ENCODE data around the gene SFMBT1. TPM values are rescaled to one million over a fixed set of nuclear protein-coding genes. Genes with fewer than 3 reads are reported as not detected.

The SFMBT1 gene
- total RNA-seq, 1 donor, result 11.6 TPM

DNA sequence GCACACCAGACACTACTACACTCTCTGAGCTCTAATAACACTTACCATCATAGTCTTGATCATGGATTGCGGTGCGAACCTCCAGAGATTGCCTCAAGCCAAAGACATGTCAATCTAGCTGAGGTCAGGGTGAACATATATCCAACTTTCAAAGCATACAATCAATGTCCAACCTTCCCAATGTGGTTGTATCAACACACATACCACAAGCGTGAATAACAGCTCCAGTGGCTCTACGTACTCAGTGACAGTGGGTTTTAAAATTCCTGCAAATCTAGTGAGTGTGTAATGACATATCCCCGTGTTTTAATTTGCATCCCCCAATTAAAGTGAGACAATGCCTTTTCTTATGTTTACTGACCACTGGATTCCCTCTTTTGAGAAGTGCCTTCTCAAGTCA lies 29.6 kb downstream of the SFMBT1 start:
- TF ChIP-seq, protein P1, sequence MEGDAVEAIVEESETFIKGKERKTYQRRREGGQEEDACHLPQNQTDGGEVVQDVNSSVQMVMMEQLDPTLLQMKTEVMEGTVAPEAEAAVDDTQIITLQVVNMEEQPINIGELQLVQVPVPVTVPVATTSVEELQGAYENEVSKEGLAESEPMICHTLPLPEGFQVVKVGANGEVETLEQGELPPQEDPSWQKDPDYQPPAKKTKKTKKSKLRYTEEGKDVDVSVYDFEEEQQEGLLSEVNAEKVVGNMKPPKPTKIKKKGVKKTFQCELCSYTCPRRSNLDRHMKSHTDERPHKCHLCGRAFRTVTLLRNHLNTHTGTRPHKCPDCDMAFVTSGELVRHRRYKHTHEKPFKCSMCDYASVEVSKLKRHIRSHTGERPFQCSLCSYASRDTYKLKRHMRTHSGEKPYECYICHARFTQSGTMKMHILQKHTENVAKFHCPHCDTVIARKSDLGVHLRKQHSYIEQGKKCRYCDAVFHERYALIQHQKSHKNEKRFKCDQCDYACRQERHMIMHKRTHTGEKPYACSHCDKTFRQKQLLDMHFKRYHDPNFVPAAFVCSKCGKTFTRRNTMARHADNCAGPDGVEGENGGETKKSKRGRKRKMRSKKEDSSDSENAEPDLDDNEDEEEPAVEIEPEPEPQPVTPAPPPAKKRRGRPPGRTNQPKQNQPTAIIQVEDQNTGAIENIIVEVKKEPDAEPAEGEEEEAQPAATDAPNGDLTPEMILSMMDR (IDR thresholded peaks at IDR 0.05; ENCODE audit: extremely low read depth, low read depth, low read length), result no peak
- Histone ChIP-seq H2AFZ (ENCODE audit: low read length) (peak overlapping the region; percentile 32), H3K36me3 (ENCODE audit: insufficient read depth, low read length) (no peaks in the 10 kb centered on the region), H3K27ac (ENCODE audit: low read depth, low read length) (no peak overlapping the region), H3K9me3 (ENCODE audit: low read depth, low read length) (no peaks in the 10 kb centered on the region), H3K4me1 (ENCODE audit: insufficient read depth, low read length) (peaks cover 7% of the 10 kb centered on the region), H3K4me2 (ENCODE audit: insufficient read depth, low read length) (peak overlapping the region; percentile 32), H3K4me3 (ENCODE audit: insufficient read depth, low read length) (no peak overlapping the region), H3K79me2 (ENCODE audit: insufficient read depth, low read length) (no peaks in the 10 kb centered on the region), H4K20me1 (ENCODE audit: insufficient read depth, low read length) (no peaks in the 10 kb centered on the region), H3K27me3 (ENCODE audit: insufficient read depth, low read length) (no peaks in the 10 kb centered on the region)
- DNase-seq (ENCODE audit: insufficient read length, low spot score, missing footprints), result no peak

DNA sequence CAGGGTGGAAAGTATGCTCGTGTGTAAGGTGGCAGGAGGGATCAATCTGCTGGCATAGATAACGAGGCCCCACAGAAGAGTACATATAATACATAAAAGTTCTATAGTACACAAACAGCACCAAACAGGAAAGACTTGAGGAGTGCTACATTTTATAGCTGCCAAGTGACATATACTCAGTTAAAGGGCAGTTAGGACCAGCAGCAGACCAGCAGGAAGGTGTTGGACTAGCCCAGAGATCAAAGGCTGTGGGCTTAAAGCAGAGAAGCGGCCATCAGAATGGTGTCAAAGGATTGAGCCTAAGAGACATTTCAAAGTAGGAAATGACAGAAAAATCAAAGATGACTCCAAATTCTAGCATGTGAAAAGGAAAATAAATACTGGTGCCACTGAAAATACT lies 34.5 kb downstream of the SFMBT1 start:
- no peaks in the 10 kb centered on the region for H3K36me3 ChIP-seq (ENCODE audit: insufficient read depth, low read length)
- no peak overlapping the region for H2AFZ ChIP-seq (ENCODE audit: low read length)
- no peak overlapping the region for H3K4me2 ChIP-seq (ENCODE audit: insufficient read depth, low read length)
- peaks cover 4% of the 10 kb centered on the region for H3K4me1 ChIP-seq (ENCODE audit: insufficient read depth, low read length)
- DNase-seq (ENCODE audit: insufficient read length, low spot score, missing footprints), result no peak
- TF ChIP-seq, protein P1 (IDR thresholded peaks at IDR 0.05; ENCODE audit: extremely low read depth, low read depth, low read length), result no peak
- no peak overlapping the region for H3K27ac ChIP-seq (ENCODE audit: low read depth, low read length)
- no peaks in the 10 kb centered on the region for H4K20me1 ChIP-seq (ENCODE audit: insufficient read depth, low read length)
- no peaks in the 10 kb centered on the region for H3K9me3 ChIP-seq (ENCODE audit: low read depth, low read length)
- no peaks in the 10 kb centered on the region for H3K79me2 ChIP-seq (ENCODE audit: insufficient read depth, low read length)
- H3K27me3 ChIP-seq (ENCODE audit: insufficient read depth, low read length), result no peaks in the 10 kb centered on the region
- H3K4me3 ChIP-seq (ENCODE audit: insufficient read depth, low read length), result no peak overlapping the region

DNA sequence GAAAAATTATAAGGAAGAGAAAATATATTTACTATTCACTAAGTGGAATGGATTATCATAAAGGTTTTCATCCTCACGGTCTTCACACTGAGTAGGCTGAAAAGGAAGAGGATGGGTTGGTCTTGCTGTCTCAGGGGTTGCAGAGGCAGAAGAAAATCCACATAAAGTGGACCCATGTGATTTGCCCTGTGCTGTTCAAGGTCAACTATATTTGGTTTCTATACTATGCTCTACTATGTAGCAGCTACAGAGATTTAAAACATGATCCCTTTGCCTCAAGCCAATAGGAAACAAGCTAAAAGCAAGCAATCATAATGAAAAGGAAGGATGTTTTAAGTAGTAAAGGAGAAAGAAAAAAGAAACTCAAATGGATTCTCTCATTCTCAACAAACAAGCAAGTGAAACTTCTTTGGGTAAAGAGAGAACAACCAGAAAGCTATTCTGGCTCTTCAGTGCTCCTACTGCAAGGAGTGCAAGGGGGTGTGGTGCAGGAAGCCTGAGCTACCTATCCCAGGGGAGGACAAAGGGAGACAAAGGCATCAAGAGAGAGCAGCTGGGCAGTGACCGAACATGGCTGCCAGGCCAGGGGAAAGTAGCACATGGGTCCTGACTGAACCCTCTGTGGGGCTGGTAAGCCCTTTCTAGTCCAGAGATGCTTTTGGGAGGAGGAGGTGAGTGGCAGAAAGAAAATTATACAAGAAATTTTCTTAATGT lies 35.9 kb downstream of the SFMBT1 start:
- Histone ChIP-seq H3K9me3 (ENCODE audit: low read depth, low read length) (no peaks in the 10 kb centered on the region), H2AFZ (ENCODE audit: low read length) (no peak overlapping the region), H3K36me3 (ENCODE audit: insufficient read depth, low read length) (no peaks in the 10 kb centered on the region), H3K4me3 (ENCODE audit: insufficient read depth, low read length) (no peak overlapping the region), H3K79me2 (ENCODE audit: insufficient read depth, low read length) (no peaks in the 10 kb centered on the region), H3K27me3 (ENCODE audit: insufficient read depth, low read length) (no peaks in the 10 kb centered on the region), H3K27ac (ENCODE audit: low read depth, low read length) (no peak overlapping the region), H4K20me1 (ENCODE audit: insufficient read depth, low read length) (no peaks in the 10 kb centered on the region), H3K4me2 (ENCODE audit: insufficient read depth, low read length) (no peak overlapping the region), H3K4me1 (ENCODE audit: insufficient read depth, low read length) (no peaks in the 10 kb centered on the region)
- TF ChIP-seq, protein P1 (IDR thresholded peaks at IDR 0.05; ENCODE audit: extremely low read depth, low read depth, low read length), result no peak
- DNase-seq (ENCODE audit: insufficient read length, low spot score, missing footprints), result no peak

GRCh38 chr3:53008932-53009331 lies 36.9 kb downstream of the SFMBT1 start:
- Histone ChIP-seq H3K36me3 (ENCODE audit: insufficient read depth, low read length) (no peaks in the 10 kb centered on the region), H3K9me3 (ENCODE audit: low read depth, low read length) (no peaks in the 10 kb centered on the region)
- TF ChIP-seq, protein P1 (IDR thresholded peaks at IDR 0.05; ENCODE audit: extremely low read depth, low read depth, low read length), result no peak

More at GRCh38 chr3:53008932-53009331, 36.9 kb downstream of the SFMBT1 start:
- Histone ChIP-seq H4K20me1 (ENCODE audit: insufficient read depth, low read length) (no peaks in the 10 kb centered on the region), H3K79me2 (ENCODE audit: insufficient read depth, low read length) (no peaks in the 10 kb centered on the region), H3K27me3 (ENCODE audit: insufficient read depth, low read length) (no peaks in the 10 kb centered on the region), H2AFZ (ENCODE audit: low read length) (no peak overlapping the region), H3K4me3 (ENCODE audit: insufficient read depth, low read length) (no peak overlapping the region), H3K27ac (ENCODE audit: low read depth, low read length) (no peak overlapping the region), H3K4me1 (ENCODE audit: insufficient read depth, low read length) (no peaks in the 10 kb centered on the region), H3K4me2 (ENCODE audit: insufficient read depth, low read length) (no peak overlapping the region)
- no peak for DNase-seq (ENCODE audit: insufficient read length, low spot score, missing footprints)

Data from osteoblast (primary cell).